DOHH2 (cell line): ENCODE measurements around the gene CNTNAP2.

Experiments
- H3F3A ChIP-seq: fragments of 200-600 bp; sonication (generic), shearing (Covaris generic); 2 replicates; pipeline ENCODE4 v1.6.0; 2016; ENCODE audit warnings: antibody characterized with exemption, mild to moderate bottlenecking; ENCODE audit not compliant: control insufficient read depth, insufficient read depth
- H3K27ac ChIP-seq: fragments of 200-600 bp; sonication (generic); 2 replicates; pipeline ENCODE4 v1.5.1; 2014; ENCODE audit warnings: low read depth, mild to moderate bottlenecking, low read length, moderate library complexity
- H3K27me3 ChIP-seq: fragments of 200-600 bp; sonication (generic); 2 replicates; pipeline ENCODE4 v1.6.1; 2014; ENCODE audit warnings: mild to moderate bottlenecking, low read length, mixed read lengths; ENCODE audit not compliant: control insufficient read depth
- H3K36me3 ChIP-seq: fragments of 200-600 bp; sonication (generic); 2 replicates; pipeline ENCODE4 v1.6.1; 2014; ENCODE audit warnings: mild to moderate bottlenecking, low read length, moderate library complexity, mixed read lengths; ENCODE audit not compliant: control insufficient read depth
- H3K4me1 ChIP-seq: fragments of 200-600 bp; sonication (generic); 2 replicates; pipeline ENCODE4 v1.6.1; 2014; ENCODE audit warnings: mild to moderate bottlenecking, low read length, mixed read lengths; ENCODE audit not compliant: control insufficient read depth
- H3K4me2 ChIP-seq: fragments of 200-600 bp; sonication (generic); 2 replicates; pipeline ENCODE4 v1.6.0; 2014; ENCODE audit warnings: mild to moderate bottlenecking, low read length, moderate library complexity
- H3K4me3 ChIP-seq: fragments of 200-600 bp; sonication (generic); 2 replicates; pipeline ENCODE4 v1.5.1; 2014; ENCODE audit warnings: mild to moderate bottlenecking, low read length, mixed read lengths
- H3K79me2 ChIP-seq: fragments of 200-600 bp; sonication (generic); 2 replicates; pipeline ENCODE4 v1.6.1; 2014; ENCODE audit warnings: mild to moderate bottlenecking, low read length, mixed read lengths; ENCODE audit not compliant: control insufficient read depth
- H3K9me2 ChIP-seq: fragments of 200-600 bp; sonication (generic); replicated peaks from 2 replicates; pipeline ENCODE4 v1.6.1; 2014; ENCODE audit warnings: mild to moderate bottlenecking, low read length, mixed read lengths; ENCODE audit not compliant: control insufficient read depth
- H3K9me3 ChIP-seq: fragments of 200-600 bp; sonication (generic); 2 replicates; pipeline ENCODE4 v1.6.1; 2014; ENCODE audit warnings: antibody characterized with exemption, low read length, mixed read lengths; ENCODE audit not compliant: control insufficient read depth, insufficient read depth
- H4K20me1 ChIP-seq: fragments of 200-600 bp; sonication (generic); 2 replicates; pipeline ENCODE4 v1.6.0; 2014; ENCODE audit warnings: low read depth, mild to moderate bottlenecking, antibody characterized with exemption, low read length, moderate library complexity; ENCODE audit not compliant: control insufficient read depth, insufficient read depth
- CTCF ChIP-seq: fragments of 200-600 bp; sonication (generic); IDR thresholded peaks from one replicate; pipeline ENCODE4 v1.5.1; 2014; ENCODE audit warnings: antibody characterized with exemption, mild to moderate bottlenecking, low read depth, low read length; ENCODE audit not compliant: poor library complexity, severe bottlenecking
- EZH2phosphoT487 ChIP-seq: fragments of 200-600 bp; sonication (generic); IDR thresholded peaks from 2 replicates; pipeline ENCODE4 v1.6.1; 2017; ENCODE audit warnings: borderline replicate concordance, mild to moderate bottlenecking, antibody characterized with exemption, low read length, moderate library complexity, mixed read lengths

Gene CNTNAP2

GRCh38 chr7:146619641-146620040 lies 503.0 kb downstream of the CNTNAP2 start:
- H3K4me3 ChIP-seq = no peak overlapping the region
- H3F3A ChIP-seq = no peaks in the 10 kb centered on the region
- no peak overlapping the region for H3K27ac ChIP-seq
- no peaks in the 10 kb centered on the region for H3K27me3 ChIP-seq
- no peaks in the 10 kb centered on the region for H3K4me1 ChIP-seq
- H3K9me3 ChIP-seq = no peaks in the 10 kb centered on the region
- H3K36me3 ChIP-seq = no peaks in the 10 kb centered on the region
- no peaks in the 10 kb centered on the region for H3K9me2 ChIP-seq
- H3K4me2 ChIP-seq = no peak overlapping the region
- no peak for TF ChIP-seq EZH2phosphoT487
- no peak for TF ChIP-seq CTCF
- H4K20me1 ChIP-seq = no peaks in the 10 kb centered on the region
- no peaks in the 10 kb centered on the region for H3K79me2 ChIP-seq

- H3K9me2 ChIP-seq = no peaks in the 10 kb centered on the region
- no peaks in the 10 kb centered on the region for H4K20me1 ChIP-seq
- no peaks in the 10 kb centered on the region for H3K4me1 ChIP-seq
- H3K4me2 ChIP-seq = no peak overlapping the region
- H3K79me2 ChIP-seq = no peaks in the 10 kb centered on the region
- H3F3A ChIP-seq = no peaks in the 10 kb centered on the region
- no peaks in the 10 kb centered on the region for H3K36me3 ChIP-seq
- no peak overlapping the region for H3K4me3 ChIP-seq
- TF ChIP-seq EZH2phosphoT487 = no peak
- TF ChIP-seq CTCF = no peak
- H3K27me3 ChIP-seq = no peaks in the 10 kb centered on the region
- no peak overlapping the region for H3K27ac ChIP-seq
- H3K9me3 ChIP-seq = no peaks in the 10 kb centered on the region
Observed at GRCh38 chr7:146626912-146627311, 510.3 kb downstream of the CNTNAP2 start.

GRCh38 chr7:146635205-146636032 lies 518.8 kb downstream of the CNTNAP2 start:
- Histone ChIP-seq H4K20me1 (no peaks in the 10 kb centered on the region), H3K27ac (no peak overlapping the region), H3K9me2 (no peaks in the 10 kb centered on the region), H3F3A (no peaks in the 10 kb centered on the region), H3K4me2 (no peak overlapping the region), H3K4me1 (no peaks in the 10 kb centered on the region), H3K36me3 (no peaks in the 10 kb centered on the region), H3K9me3 (no peaks in the 10 kb centered on the region), H3K79me2 (no peaks in the 10 kb centered on the region), H3K4me3 (no peak overlapping the region), H3K27me3 (no peaks in the 10 kb centered on the region)
- no peak for TF ChIP-seq EZH2phosphoT487
- TF ChIP-seq CTCF = no peak

- TF ChIP-seq EZH2phosphoT487 = no peak
- no peak for TF ChIP-seq CTCF
- Histone ChIP-seq H3K4me2 (no peak overlapping the region), H3K27ac (no peak overlapping the region), H3K79me2 (no peaks in the 10 kb centered on the region), H3K4me1 (no peaks in the 10 kb centered on the region), H3K9me3 (no peaks in the 10 kb centered on the region), H3K9me2 (no peaks in the 10 kb centered on the region), H3K36me3 (no peaks in the 10 kb centered on the region), H3K4me3 (no peak overlapping the region), H4K20me1 (no peaks in the 10 kb centered on the region), H3F3A (no peaks in the 10 kb centered on the region), H3K27me3 (no peaks in the 10 kb centered on the region)
Observed at GRCh38 chr7:146636033-146636356, 519.4 kb downstream of the CNTNAP2 start.
